Measurements from ENCODE around the gene KRTAP1-3.

The KRTAP1-3 gene

DNA sequence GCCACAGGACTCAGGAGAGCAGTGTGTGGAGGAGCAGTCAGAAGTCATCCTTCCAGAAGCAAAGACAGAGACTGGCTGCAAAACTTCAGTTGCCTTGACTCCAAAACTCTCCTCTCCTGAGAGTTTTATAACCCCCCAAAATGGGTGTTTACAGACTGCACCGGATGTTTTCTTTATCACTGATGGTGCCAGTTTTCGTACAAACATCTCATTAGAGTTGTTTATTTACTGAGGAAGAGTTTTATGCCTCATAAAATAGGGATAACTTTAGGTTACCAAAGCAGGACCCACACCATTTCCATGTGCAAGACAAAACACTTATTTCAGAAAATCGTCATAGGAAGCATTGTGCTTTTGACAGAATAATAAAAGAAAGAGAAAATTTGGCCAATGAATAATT is 50.4 kb downstream of the KRTAP1-3 start, which contains the start of gene KRT40:
Gene KRT40, minus strand, starts transcription at position 101 of the 400 bp plus-strand sequence. Its CDS starts 53 bp downstream, at position 48.
- H3K4me2 ChIP-seq (ENCODE audit: low read depth, low read length) = no peak within 1 kb of the TSS
- H3F3A ChIP-seq (ENCODE audit: insufficient read depth, low read length) = no peaks in the 10 kb centered on the region
- H3K79me2 ChIP-seq (ENCODE audit: low read length) = no peaks in the 10 kb centered on the region
- no peak within 1 kb of the TSS for H2AFZ ChIP-seq (ENCODE audit: low read length)
- TF ChIP-seq, protein P1, sequence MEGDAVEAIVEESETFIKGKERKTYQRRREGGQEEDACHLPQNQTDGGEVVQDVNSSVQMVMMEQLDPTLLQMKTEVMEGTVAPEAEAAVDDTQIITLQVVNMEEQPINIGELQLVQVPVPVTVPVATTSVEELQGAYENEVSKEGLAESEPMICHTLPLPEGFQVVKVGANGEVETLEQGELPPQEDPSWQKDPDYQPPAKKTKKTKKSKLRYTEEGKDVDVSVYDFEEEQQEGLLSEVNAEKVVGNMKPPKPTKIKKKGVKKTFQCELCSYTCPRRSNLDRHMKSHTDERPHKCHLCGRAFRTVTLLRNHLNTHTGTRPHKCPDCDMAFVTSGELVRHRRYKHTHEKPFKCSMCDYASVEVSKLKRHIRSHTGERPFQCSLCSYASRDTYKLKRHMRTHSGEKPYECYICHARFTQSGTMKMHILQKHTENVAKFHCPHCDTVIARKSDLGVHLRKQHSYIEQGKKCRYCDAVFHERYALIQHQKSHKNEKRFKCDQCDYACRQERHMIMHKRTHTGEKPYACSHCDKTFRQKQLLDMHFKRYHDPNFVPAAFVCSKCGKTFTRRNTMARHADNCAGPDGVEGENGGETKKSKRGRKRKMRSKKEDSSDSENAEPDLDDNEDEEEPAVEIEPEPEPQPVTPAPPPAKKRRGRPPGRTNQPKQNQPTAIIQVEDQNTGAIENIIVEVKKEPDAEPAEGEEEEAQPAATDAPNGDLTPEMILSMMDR (IDR thresholded peaks at IDR 0.05; ENCODE audit: low read length) = no peak
- no peak for TF ChIP-seq EZH2 (optimal IDR thresholded peaks at IDR 0.05; ENCODE audit: low read depth, low read length)
- TF ChIP-seq EZH2phosphoT487 (IDR thresholded peaks at IDR 0.05; ENCODE audit: low read length) = no peak
- no peak for DNase-seq
- no peaks in the 10 kb centered on the region for H3K9me3 ChIP-seq (replicated peaks; ENCODE audit: insufficient read depth, low read length)
- no peak within 1 kb of the TSS for H3K27ac ChIP-seq (ENCODE audit: low read length)
- H3K4me1 ChIP-seq (ENCODE audit: low read length) = no peaks in the 10 kb centered on the region
- H4K20me1 ChIP-seq (ENCODE audit: insufficient read depth, low read length) = no peaks in the 10 kb centered on the region
- no peak within 1 kb of the TSS for H3K9ac ChIP-seq (ENCODE audit: low read length)
- no peak within 1 kb of the TSS for H3K4me3 ChIP-seq (ENCODE audit: low read length)
- no peaks in the 10 kb centered on the region for H3K36me3 ChIP-seq (replicated peaks; ENCODE audit: insufficient read depth, low read length)
- no peaks in the 10 kb centered on the region for H3K9me2 ChIP-seq (replicated peaks; ENCODE audit: insufficient read depth, low read length)
- H3K27me3 ChIP-seq (replicated peaks; ENCODE audit: insufficient read depth, low read length) = no peaks in the 10 kb centered on the region; the same call in 1 of the 2 replicates

All from MM.1S (cell line).